ENCODE data around the gene BMP3.
"Not testable (repeated sequence)": the region's sequence is repeated elsewhere in the genome, so short reads cannot be mapped to it uniquely, and the experiment has no call there.

BMP3 gene, protein sequence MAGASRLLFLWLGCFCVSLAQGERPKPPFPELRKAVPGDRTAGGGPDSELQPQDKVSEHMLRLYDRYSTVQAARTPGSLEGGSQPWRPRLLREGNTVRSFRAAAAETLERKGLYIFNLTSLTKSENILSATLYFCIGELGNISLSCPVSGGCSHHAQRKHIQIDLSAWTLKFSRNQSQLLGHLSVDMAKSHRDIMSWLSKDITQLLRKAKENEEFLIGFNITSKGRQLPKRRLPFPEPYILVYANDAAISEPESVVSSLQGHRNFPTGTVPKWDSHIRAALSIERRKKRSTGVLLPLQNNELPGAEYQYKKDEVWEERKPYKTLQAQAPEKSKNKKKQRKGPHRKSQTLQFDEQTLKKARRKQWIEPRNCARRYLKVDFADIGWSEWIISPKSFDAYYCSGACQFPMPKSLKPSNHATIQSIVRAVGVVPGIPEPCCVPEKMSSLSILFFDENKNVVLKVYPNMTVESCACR

DNA sequence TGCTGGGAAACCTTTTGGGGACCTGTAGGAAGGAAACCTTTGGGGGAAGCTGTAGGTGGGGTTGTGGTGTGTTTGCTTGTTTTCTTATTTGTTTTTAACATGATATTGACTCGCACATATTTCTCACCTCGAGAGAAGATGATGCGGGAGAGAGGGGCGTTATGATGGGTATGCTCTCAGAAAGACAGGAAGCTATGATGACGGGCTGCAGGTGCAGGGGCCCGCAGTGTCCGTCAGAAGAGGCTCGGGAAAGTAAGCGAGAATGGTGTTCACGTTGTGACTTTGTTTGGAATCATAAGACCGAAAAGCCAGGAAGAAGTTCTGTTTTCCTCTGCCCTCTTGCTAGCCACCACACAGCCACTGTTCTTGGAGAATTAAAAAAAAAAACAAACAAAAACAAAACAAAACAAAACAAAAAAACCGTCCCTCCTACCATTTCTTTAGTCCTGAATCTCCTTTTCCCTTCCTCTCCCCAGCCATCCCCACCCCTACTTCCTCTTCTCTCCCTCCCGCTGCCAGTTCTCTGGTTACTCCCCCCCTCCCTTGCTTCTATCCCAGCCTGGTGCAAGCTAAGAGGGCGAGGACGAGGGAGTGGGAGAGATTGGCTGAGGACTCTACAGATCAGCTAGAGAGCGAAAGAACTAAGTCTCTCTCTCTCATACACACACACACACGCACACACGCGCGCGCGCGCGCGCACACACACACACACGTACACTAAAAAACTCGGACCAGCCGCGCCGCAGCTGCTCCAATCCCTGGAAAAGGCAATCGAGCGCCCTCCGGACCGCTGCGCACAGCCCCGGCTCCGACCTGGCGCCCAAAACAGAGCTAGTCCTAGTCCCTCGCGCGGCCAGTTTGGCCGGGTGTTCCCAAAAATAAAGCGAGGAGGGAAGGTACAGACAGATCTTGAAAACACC lies at the start of gene BMP3:
Gene BMP3 (plus strand): TSS at position 648 of the 920 bp plus-strand sequence. CDS start 577 bp downstream, outside the sequence.
- in situ Hi-C loops (cut with MboI; ENCODE audit: low sequenced_read_pairs) = loop anchor here (25.0 kb wide), 1 partner anchor 668 kb away; no protein-coding TSS in a partner anchor

DNA sequence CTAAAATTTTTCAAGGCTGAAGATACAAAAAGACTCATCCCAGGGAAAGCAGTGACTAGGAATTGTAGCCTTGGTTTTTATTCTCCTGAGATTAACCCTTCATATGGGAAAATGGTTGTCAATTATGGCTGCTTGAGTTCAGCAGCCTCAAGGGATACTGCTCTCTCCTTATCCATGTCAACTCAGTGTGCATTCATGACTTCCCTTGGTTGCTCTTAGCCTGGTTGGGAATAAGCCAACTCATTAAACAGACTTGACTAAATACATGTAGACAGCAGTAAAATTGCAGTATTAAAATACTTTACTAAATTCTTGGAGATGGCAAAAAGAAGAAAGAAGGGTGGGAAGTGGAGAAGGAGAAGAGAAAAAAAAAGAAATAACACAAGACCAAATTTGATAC lies 44.5 kb upstream of the BMP3 start:
- in situ Hi-C loops (cut with MboI; ENCODE audit: low sequenced_read_pairs) = no loop called here

DNA sequence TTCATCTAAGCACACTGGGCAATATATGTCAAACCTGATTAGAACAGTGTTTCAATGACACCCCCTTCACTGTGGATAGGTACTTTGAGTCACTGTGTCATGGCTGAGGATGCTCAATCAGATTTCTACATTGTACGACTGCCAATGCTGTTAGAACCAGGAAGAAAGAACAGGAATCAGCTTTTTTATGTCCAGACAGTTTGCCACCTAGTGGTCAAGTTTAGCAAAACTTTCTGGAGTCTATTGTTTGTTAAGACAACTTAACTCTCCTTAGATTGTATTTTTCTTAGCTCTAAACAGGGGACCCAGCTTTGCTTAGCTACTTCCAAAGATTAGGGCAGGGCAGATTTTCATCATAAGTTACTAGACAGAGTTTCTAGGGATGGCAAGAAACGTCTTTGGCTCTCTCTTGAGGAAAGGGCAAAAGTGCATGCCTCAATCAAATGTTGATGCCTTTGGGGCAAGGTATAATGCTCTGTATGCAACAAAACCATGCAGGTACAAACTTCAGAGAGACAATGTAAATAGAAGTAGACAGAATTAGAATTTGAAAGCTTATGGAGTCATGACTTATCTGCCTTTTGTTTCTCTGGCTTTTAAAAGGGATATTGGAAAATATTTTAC lies 40.5 kb upstream of the BMP3 start:
- in situ Hi-C loops (cut with MboI; ENCODE audit: low sequenced_read_pairs) = no loop called here

DNA sequence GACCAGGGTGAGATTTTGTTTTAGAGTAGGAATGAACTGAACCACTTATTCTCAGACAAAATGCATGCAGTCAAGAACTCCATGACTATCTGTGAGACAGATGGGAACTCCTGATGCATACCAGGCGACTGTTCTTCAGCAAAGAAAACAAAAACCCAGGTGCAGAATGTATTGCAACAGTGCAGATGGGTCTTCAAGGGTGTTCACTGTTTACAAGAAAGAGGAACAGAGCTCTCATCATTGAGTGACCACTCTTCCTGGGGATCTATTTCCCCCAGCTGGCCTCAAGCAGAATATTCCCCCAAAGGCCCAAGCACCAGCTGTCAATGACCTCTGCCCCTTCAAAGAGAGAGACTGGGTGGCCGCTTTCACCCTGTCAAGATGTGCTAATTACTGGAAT lies 39.7 kb upstream of the BMP3 start:
- in situ Hi-C loops (cut with MboI; ENCODE audit: low sequenced_read_pairs) = no loop called here

DNA sequence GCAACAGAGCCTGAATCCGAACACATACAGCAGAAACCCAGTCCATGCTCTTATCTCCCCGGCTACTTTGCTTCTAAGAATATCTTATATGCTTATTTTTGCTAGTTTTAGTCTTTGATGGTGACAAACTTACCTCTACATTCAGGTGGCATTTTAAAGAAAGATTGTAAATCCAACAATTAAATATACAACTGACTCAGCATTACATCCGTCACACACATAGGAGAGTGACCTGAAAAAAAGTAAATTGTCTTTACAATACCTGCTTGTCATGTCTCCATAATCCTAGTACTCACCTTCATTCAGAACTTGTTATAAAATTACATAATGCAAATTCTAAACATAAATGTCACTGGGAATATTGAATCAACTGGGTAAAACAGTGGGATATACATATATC lies 30.6 kb upstream of the BMP3 start:
- in situ Hi-C loops (cut with MboI; ENCODE audit: low sequenced_read_pairs) = no loop called here

DNA sequence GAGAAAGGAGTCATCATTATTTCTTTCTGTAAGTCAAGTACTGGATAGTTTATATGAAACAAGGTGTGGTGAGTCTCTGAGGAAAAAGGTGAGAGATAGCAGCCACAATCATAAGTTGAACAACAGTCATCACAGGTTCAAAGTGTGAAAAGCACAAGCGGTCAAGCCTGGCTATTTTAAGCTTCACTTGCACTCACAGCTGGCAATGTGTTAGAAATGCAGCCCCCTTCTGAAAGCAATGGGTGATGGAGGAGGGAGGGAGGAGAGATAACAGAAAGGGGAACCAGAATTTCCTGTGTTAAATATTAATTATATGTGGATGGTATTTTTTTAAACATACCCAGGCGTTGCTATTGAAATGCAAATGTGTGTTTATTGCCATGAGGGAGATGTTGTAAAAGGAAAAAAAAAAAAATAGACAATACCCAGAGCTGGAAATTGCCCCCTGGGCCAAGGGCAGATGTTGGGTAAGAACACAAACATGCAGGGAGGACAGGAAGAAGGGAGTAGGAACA lies 26.9 kb upstream of the BMP3 start:
- in situ Hi-C loops (cut with MboI; ENCODE audit: low sequenced_read_pairs) = no loop called here

DNA sequence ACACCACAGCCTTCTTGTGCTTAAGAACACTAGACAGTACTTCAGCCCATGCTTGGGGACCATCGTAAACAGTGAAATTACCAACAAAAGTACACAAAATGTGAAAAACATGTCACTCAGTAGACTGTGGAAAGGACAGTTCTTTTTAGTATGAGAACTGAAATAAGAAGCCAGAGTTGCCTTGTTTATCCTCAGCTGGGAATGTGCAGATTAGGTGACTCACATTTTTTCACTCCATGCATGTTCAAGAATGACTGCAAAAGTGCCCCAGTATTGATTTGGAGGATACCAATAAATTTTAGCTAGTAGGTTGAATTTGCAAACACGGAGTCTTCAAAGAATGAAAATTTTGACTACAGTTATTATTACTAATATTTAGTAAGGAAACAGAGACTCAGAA lies 23.1 kb upstream of the BMP3 start:
- in situ Hi-C loops (cut with MboI; ENCODE audit: low sequenced_read_pairs) = no loop called here

DNA sequence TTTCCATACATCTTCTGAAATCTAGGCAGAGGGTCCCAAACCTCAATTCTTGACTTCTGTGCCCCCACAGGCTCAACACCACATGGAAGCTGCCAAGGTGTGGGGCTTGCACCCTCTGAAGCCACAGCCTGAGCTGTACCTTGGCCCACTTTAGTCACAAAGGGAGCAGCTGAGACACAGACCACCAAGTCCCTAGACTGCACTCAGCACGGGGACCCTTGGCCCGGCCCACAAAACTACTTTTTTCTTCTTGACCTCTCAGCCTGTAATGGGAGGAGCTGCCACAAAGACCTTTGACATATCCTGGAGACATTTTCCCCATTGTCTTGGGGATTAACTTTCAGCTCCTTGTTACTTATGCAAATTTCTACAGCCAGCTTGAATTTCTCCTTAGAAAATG lies 13.9 kb upstream of the BMP3 start:
- in situ Hi-C loops (cut with MboI; ENCODE audit: low sequenced_read_pairs) = not testable (repeated sequence)

DNA sequence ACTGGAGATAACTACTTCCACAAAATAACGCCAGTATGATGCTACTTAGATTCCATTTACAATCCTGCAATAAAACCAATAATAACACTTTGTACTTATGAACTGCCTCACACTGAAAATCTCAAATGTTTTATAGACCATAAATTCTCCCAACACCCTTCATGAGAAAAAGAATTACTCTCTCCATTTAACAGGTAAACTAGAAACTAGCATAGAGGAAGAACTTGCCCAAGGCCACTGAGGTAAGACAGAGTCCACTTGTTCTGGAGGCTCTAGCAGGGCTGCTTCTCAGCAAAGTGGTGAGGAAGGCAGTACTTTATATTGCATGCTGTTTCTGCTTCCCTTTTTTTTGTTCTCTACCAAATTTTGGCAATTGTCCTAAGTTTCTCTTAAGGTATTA lies 11.5 kb upstream of the BMP3 start:
- in situ Hi-C loops (cut with MboI; ENCODE audit: low sequenced_read_pairs) = no loop called here

DNA sequence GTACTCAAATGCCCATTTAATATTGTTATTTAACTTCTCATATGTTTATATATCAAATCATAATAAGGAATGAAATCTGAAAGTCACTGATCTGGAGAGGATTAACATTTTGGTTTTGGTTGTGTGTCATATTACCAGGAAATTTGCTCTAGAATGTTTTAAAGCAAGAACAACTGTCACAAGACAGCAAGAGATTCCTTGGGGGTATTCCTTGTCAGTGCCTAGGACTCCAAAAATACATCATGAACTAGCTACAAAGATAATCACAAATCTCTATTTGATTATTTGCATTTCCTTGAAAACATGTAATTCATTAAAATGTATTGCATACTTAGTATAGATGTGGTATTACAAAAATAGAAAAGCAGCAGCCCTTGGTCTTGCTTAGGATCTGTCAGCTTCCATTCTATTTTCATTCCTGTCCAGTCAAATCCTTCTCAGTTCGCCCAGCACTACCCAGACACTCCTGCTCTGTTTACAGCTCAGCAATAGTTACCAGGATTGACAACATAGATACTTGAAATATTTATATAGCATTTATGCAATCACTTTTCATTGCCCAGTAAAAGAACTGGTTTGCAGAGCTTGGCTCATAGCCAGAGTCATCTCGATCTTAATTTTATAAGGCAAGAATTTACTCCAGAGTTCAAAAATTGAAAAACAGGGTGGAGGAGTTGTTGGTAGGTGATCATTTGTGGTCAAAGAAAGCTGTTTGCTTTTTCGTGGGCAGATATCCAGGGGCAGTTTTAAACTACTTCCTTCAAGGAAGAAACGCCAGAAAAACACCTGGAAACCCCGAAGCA lies 9.2 kb upstream of the BMP3 start:
- in situ Hi-C loops (cut with MboI; ENCODE audit: low sequenced_read_pairs) = no loop called here

DNA sequence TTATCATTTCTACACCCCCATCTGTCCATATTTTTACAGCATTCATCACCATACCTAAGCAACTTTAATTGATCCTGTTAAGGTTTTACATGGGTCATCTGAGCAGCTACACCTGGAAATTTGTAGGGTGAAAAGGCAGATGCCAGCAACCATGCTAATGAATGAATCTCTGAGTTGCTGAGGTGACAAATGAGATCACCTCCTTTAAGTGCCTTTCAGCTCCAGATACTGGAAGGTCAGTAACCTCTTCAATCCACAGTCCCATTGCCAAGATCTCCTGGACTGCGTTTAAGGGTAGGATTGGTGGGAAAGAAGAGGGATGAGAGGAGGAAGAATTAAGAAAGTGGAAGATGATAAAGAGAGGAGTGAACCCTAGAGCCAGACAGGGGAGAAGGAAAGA lies 8.5 kb upstream of the BMP3 start:
- in situ Hi-C loops (cut with MboI; ENCODE audit: low sequenced_read_pairs) = no loop called here

DNA sequence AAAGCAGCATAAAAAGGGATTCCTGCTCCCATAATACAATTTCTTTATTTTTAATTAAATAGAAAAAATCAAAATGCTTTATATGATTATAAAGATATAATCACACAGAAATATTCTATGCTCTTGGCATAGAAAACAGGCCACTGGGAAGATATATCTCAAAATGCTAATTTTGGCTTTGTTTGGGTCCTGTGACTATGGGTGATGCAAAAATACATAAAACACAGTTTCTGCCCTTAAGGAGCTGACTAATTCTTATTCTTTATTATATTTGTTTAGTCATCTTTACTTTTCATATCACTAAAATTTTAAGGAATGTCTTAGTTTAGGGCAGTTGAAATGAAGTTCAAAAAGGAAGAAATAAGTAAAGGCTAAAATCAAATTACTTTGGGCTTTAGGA lies 7.0 kb upstream of the BMP3 start:
- in situ Hi-C loops (cut with MboI; ENCODE audit: low sequenced_read_pairs) = no loop called here

DNA sequence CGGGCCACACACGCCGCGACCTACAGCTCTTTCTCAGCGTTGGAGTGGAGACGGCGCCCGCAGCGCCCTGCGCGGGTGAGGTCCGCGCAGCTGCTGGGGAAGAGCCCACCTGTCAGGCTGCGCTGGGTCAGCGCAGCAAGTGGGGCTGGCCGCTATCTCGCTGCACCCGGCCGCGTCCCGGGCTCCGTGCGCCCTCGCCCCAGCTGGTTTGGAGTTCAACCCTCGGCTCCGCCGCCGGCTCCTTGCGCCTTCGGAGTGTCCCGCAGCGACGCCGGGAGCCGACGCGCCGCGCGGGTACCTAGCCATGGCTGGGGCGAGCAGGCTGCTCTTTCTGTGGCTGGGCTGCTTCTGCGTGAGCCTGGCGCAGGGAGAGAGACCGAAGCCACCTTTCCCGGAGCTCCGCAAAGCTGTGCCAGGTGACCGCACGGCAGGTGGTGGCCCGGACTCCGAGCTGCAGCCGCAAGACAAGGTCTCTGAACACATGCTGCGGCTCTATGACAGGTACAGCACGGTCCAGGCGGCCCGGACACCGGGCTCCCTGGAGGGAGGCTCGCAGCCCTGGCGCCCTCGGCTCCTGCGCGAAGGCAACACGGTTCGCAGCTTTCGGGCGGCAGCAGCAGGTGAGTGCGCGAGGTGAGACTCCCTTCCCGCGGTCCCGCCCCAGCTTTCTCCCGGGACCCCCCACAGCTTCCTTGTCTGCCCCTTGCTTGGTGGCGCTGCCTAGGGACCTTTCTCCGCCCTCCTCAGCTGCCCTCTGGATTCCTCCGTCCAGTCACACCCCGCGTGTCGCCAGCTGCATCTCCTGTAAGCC lies 678 bp downstream of the BMP3 start:
- in situ Hi-C loops (cut with MboI; ENCODE audit: low sequenced_read_pairs) = loop anchor here (25.0 kb wide), 1 partner anchor 669 kb away; no protein-coding TSS in a partner anchor

DNA sequence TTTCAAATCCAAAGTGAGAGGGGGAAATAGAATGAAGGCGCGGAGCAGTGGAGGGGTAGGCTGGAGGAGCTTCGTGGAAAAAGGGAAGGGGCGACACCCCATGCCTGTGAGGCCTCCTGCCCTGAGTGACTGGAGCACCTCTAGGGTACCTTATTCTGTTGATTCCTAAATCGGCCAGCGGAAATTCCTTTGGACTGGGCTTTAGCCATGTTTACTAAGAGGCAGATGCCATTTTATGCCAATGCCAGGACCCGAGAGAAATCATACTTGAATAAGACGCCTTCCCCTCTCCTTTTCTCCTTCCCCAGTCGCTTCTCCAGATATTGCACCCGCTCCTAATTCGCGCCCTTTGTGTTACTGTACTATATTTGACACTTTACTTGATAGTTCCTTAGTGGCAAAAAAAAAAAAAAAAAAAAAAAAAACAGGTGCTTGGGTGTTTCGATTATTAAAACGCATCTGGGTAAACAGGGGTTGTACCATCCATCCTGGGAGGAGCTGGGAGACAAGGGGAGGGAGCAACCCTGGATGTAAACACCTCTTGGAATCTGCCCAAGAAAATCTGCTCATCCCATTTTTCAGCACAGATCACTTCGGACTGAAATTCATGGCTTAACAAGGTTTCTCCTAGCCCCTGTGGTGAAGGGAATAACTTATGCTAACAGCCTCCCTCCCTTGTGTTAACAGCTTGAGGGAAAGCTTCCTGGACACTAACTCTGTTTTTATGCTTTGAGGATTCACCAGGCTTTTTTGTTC lies 1.5 kb downstream of the BMP3 start:
- in situ Hi-C loops (cut with MboI; ENCODE audit: low sequenced_read_pairs) = loop anchor here (25.0 kb wide), 1 partner anchor 670 kb away; no protein-coding TSS in a partner anchor

DNA sequence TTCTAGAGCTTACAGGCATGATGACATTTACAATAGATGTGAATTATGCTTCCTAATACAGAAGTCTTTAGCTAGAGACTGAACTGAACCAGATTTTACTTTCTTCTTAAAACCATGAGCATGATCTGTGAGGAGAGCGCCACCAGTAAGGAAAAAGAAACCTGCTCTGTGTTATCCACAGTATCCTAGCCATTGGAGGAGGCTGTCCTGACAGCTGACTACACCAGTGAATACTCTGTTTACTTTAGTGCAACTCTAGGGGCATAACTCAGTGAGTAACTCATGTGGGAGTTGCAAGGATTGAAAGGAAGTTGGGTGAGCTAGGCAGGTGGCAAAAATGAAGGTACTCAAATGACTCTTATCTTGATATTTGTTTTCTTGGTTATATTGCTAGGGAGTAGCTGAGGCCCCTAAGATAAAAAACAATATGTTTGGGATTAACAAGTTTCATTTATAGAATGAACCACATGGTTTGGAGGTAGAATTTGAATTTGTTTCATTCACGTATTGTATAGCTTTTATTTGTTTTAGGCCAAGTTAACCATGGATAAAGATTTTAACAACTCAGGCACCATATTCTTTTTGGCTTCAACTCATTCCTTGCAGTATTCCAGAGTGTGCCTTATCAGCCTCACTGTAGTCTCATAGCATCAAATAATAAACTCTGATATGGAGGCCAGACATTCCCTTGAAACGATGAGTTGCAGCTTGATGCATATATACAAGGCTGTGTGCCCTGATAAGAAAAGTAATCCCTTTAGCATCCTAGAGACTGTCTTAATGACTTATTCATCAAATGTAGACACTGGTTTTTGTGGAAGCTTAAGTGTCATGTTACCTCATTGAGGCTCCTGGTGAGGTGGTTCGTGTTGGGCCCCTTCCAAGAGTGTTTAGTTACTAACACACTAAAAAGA lies 2.5 kb downstream of the BMP3 start:
- in situ Hi-C loops (cut with MboI; ENCODE audit: low sequenced_read_pairs) = loop anchor here (25.0 kb wide), 1 partner anchor 671 kb away; no protein-coding TSS in a partner anchor

DNA sequence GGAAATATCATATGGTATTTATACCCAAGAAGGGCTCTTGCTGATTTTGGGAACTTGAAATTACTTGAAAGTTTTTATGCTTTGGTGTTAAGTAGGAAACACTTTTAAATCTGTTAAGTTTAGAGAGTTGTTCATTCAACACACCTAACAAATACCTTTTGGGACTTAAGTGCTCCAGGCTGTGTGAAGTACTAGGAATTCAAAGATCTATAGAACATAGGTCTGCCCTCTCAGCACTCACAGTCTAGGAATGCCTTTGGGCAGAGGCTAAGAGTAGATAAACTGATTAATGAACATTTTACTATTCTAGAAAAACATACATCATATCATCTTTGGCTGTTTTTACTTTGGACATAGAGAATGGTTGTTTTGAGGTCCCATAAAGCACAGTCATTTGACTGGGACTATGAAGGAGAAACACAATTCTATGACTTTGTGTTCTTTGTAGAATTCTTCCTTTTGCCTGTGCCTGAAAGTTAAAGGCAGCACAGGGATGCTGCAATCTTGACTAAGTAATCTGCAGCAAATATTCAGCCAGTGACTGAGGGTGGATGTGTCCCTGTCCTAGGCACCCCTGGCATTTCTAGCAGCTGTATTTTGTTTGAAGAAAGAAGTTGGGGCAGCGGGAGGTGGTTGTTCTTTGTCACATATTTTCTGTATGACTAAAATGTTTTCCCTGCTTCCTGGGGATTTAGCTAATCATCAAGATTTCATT lies 8.3 kb downstream of the BMP3 start:
- in situ Hi-C loops (cut with MboI; ENCODE audit: low sequenced_read_pairs) = loop anchor here (25.0 kb wide), 1 partner anchor 676 kb away; no protein-coding TSS in a partner anchor
